SK-N-SH treated with all-trans-retinoic acid at 6 μM for 48 hours (cell line): ENCODE results near the gene SKAP2.

ENCODE experiments used
- CSDC2 ChIP-seq: fragments of 250-450 bp; sonication (Bioruptor Pico); IDR thresholded peaks from 2 replicates; pipeline ENCODE4 v1.5.0; 2020; ENCODE audit warnings: mild to moderate bottlenecking, moderate library complexity
- GLIS3 ChIP-seq: fragments of 250-450 bp; sonication (Bioruptor Pico); IDR thresholded peaks from 2 replicates; pipeline ENCODE4 v1.5.0; 2020; ENCODE audit warnings: mild to moderate bottlenecking, moderate library complexity
- PPARA ChIP-seq: fragments of 250-450 bp; sonication (Bioruptor Pico); IDR thresholded peaks from 2 replicates; pipeline ENCODE4 v1.5.0; 2020; ENCODE audit warnings: mild to moderate bottlenecking, borderline replicate concordance
- RARB ChIP-seq: fragments of 250-450 bp; sonication (Bioruptor Pico); IDR thresholded peaks from 2 replicates; pipeline ENCODE4 v1.8.0; 2021; ENCODE audit warnings: mild to moderate bottlenecking, moderate library complexity
- ZFP3 ChIP-seq: fragments of 250-450 bp; sonication (Bioruptor Pico); IDR thresholded peaks from 2 replicates; pipeline ENCODE4 v1.5.0; 2020; ENCODE audit warnings: mild to moderate bottlenecking, moderate library complexity
- TF ChIP-seq, protein P1 (sequence below): fragments of 250-450 bp; sonication (Bioruptor Pico); IDR thresholded peaks from 2 replicates; pipeline ENCODE4 v1.8.0; 2021; ENCODE audit warnings: low read depth, mild to moderate bottlenecking, moderate library complexity, borderline replicate concordance
- TF ChIP-seq, protein P2 (sequence below): fragments of 250-450 bp; sonication (Bioruptor Pico); IDR thresholded peaks from 2 replicates; pipeline ENCODE4 v1.5.1; 2020; ENCODE audit warnings: low read depth, mild to moderate bottlenecking, moderate library complexity
- TF ChIP-seq, protein P3 (sequence below): fragments of 250-450 bp; sonication (Bioruptor Pico); IDR thresholded peaks from 2 replicates; pipeline ENCODE4 v1.5.0; 2020; ENCODE audit warnings: mild to moderate bottlenecking, moderate library complexity
- TF ChIP-seq, protein P4 (sequence below): fragments of 250-450 bp; sonication (Bioruptor Pico); IDR thresholded peaks from 2 replicates; pipeline ENCODE4 v1.8.0; 2020; ENCODE audit warnings: mild to moderate bottlenecking, moderate library complexity, borderline replicate concordance

DNA sequence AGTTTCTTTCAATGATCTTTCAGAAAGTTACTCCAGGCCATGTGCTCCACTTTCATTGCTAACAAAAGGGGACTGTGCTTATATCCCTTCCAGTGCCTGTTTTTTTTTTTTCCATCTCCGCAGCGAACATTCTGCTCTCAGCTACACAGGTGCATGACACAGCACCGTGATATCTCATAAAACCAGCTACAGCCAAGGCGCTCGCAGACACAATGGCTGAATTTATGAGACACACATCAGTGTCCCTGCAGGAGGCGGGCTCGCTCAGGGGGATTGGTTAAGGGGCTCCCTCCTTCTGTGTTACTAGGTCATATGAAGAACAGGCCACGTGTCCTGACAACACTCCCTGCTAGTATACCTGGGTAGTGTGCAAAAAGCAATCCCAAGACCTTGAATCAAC, 245.5 kb downstream of the SKAP2 start:
- TF ChIP-seq, protein P1, sequence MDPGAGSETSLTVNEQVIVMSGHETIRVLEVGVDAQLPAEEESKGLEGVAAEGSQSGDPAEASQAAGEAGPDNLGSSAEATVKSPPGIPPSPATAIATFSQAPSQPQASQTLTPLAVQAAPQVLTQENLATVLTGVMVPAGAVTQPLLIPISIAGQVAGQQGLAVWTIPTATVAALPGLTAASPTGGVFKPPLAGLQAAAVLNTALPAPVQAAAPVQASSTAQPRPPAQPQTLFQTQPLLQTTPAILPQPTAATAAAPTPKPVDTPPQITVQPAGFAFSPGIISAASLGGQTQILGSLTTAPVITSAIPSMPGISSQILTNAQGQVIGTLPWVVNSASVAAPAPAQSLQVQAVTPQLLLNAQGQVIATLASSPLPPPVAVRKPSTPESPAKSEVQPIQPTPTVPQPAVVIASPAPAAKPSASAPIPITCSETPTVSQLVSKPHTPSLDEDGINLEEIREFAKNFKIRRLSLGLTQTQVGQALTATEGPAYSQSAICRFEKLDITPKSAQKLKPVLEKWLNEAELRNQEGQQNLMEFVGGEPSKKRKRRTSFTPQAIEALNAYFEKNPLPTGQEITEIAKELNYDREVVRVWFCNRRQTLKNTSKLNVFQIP (CRISPR knock-in tag), result no peak
- TF ChIP-seq RARB (no peak), CSDC2 (CRISPR knock-in tag) (no peak), GLIS3 (no peak), PPARA (CRISPR knock-in tag) (no peak), ZFP3 (CRISPR knock-in tag) (no peak)
- TF ChIP-seq, protein P2, sequence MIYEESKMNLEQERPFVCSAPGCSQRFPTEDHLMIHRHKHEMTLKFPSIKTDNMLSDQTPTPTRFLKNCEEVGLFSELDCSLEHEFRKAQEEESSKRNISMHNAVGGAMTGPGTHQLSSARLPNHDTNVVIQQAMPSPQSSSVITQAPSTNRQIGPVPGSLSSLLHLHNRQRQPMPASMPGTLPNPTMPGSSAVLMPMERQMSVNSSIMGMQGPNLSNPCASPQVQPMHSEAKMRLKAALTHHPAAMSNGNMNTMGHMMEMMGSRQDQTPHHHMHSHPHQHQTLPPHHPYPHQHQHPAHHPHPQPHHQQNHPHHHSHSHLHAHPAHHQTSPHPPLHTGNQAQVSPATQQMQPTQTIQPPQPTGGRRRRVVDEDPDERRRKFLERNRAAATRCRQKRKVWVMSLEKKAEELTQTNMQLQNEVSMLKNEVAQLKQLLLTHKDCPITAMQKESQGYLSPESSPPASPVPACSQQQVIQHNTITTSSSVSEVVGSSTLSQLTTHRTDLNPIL (CRISPR knock-in tag), result no peak
- TF ChIP-seq, protein P3, sequence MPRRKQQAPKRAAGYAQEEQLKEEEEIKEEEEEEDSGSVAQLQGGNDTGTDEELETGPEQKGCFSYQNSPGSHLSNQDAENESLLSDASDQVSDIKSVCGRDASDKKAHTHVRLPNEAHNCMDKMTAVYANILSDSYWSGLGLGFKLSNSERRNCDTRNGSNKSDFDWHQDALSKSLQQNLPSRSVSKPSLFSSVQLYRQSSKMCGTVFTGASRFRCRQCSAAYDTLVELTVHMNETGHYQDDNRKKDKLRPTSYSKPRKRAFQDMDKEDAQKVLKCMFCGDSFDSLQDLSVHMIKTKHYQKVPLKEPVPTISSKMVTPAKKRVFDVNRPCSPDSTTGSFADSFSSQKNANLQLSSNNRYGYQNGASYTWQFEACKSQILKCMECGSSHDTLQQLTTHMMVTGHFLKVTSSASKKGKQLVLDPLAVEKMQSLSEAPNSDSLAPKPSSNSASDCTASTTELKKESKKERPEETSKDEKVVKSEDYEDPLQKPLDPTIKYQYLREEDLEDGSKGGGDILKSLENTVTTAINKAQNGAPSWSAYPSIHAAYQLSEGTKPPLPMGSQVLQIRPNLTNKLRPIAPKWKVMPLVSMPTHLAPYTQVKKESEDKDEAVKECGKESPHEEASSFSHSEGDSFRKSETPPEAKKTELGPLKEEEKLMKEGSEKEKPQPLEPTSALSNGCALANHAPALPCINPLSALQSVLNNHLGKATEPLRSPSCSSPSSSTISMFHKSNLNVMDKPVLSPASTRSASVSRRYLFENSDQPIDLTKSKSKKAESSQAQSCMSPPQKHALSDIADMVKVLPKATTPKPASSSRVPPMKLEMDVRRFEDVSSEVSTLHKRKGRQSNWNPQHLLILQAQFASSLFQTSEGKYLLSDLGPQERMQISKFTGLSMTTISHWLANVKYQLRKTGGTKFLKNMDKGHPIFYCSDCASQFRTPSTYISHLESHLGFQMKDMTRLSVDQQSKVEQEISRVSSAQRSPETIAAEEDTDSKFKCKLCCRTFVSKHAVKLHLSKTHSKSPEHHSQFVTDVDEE (CRISPR knock-in tag), result no peak
- TF ChIP-seq, protein P4, sequence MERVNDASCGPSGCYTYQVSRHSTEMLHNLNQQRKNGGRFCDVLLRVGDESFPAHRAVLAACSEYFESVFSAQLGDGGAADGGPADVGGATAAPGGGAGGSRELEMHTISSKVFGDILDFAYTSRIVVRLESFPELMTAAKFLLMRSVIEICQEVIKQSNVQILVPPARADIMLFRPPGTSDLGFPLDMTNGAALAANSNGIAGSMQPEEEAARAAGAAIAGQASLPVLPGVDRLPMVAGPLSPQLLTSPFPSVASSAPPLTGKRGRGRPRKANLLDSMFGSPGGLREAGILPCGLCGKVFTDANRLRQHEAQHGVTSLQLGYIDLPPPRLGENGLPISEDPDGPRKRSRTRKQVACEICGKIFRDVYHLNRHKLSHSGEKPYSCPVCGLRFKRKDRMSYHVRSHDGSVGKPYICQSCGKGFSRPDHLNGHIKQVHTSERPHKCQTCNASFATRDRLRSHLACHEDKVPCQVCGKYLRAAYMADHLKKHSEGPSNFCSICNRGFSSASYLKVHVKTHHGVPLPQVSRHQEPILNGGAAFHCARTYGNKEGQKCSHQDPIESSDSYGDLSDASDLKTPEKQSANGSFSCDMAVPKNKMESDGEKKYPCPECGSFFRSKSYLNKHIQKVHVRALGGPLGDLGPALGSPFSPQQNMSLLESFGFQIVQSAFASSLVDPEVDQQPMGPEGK (CRISPR knock-in tag), result no peak
